Endothelial cell of umbilical vein (primary cell): ENCODE results near the gene HBEGF. TPM values are rescaled to one million over a fixed set of nuclear protein-coding genes. Genes with fewer than 3 reads are reported as not detected.
A peak's percentile ranks its signal among the peaks of the same experiment; 100 is the strongest.

Experiments
- BruUV-seq: library from RNA; stranded (reverse); fragments of 400-500 nt; replicated peaks from 2 replicates; lab custom pipeline; 2021; lab: Mats Ljungman, UMichigan
- CTCF ChIA-PET: fragments of 300-600, 350-600 bp; sonication (Branson Sonifier 250); formaldehyde crosslinking; loops from one replicate; lab custom pipeline; 2021; ENCODE audit warnings: antibody characterized with exemption, inconsistent platforms; lab: Charles Lee
- POLR2A ChIA-PET: fragments of 300-600, 350-600 bp; sonication (Branson Sonifier 250); formaldehyde crosslinking; loops from one replicate; lab custom pipeline; 2021; ENCODE audit warnings: antibody characterized with exemption, inconsistent platforms; lab: Charles Lee
- DNase-seq: peaks from one replicate; pipeline ENCODE4 v3.0.0-alpha.2; 2011; ENCODE audit warnings: low read depth, low spot score
- FAIRE-seq: peaks from 2 replicates; lab custom pipeline; 2011; peaks lifted over from hg19 to GRCh38; lab: Jason Lieb, UNC
- H2AFZ ChIP-seq: 2 replicates; pipeline ENCODE4 v1.6.0; 2012; ENCODE audit warnings: low read depth, low read length, control low read depth, inconsistent platforms
- H3K27ac ChIP-seq: 2 replicates; pipeline ENCODE4 v1.5.1; 2011; ENCODE audit warnings: low read depth, mild to moderate bottlenecking, control low read depth, low read length, moderate library complexity; ENCODE audit not compliant: insufficient read depth
- H3K27me3 ChIP-seq, 2 experiments: 2 replicates each; pipeline versions ENCODE4 v1.6.0 to v1.6.1; 2011; ENCODE audit warnings: low read length in 2 of 2, mixed read lengths in 1 of 2; ENCODE audit not compliant: control insufficient read depth in 2 of 2, insufficient read depth in 2 of 2
- H3K36me3 ChIP-seq, 2 experiments: 2 replicates in 1 of 2; 3 replicates in 1 of 2; pipeline ENCODE4 v1.5.1; 2011; ENCODE audit warnings: low read length in 2 of 2, mild to moderate bottlenecking in 1 of 2, moderate library complexity in 1 of 2; ENCODE audit not compliant: control insufficient read depth in 2 of 2, insufficient read depth in 2 of 2; ENCODE audit errors: extremely low read depth in 1 of 2
- H3K4me1 ChIP-seq: 3 replicates; pipeline ENCODE4 v1.5.1; 2011; ENCODE audit warnings: mild to moderate bottlenecking, low read length; ENCODE audit not compliant: control insufficient read depth, insufficient read depth; ENCODE audit errors: extremely low read depth
- H3K4me2 ChIP-seq: 2 replicates; pipeline ENCODE4 v1.6.1; 2011; ENCODE audit warnings: low read length, control low read depth, mixed read lengths; ENCODE audit not compliant: insufficient read depth
- H3K4me3 ChIP-seq, 3 experiments: fragments of 200-600 bp in 1 of 3; sonication (generic), shearing (Covaris generic) in 1 of 3; replicated peaks in 1 of 3; 2 replicates each; pipeline ENCODE4 v1.5.1; 2011 to 2016; ENCODE audit warnings: control low read depth in 3 of 3, low read length in 3 of 3, mild to moderate bottlenecking in 2 of 3, inconsistent platforms in 1 of 3, low read depth in 1 of 3, moderate library complexity in 1 of 3; ENCODE audit not compliant: insufficient read depth in 1 of 3
- H3K79me2 ChIP-seq: 2 replicates; pipeline ENCODE4 v1.6.0; 2012; ENCODE audit warnings: low read length, inconsistent platforms; ENCODE audit not compliant: control insufficient read depth, insufficient read depth
- H3K9ac ChIP-seq: replicated peaks from 2 replicates; pipeline ENCODE3; 2011; ENCODE audit warnings: low read length, control low read depth; ENCODE audit not compliant: insufficient read depth; ENCODE audit errors: extremely low read depth
- H3K9me1 ChIP-seq: replicated peaks from 3 replicates; pipeline ENCODE4 v1.6.0; 2011; ENCODE audit warnings: mild to moderate bottlenecking, low read length; ENCODE audit not compliant: control insufficient read depth, insufficient read depth; ENCODE audit errors: extremely low read depth
- H3K9me3 ChIP-seq: replicated peaks from 2 replicates; pipeline ENCODE4 v1.5.1; 2012; ENCODE audit warnings: low read length, inconsistent platforms; ENCODE audit not compliant: control insufficient read depth, insufficient read depth
- H4K20me1 ChIP-seq: replicated peaks from 2 replicates; pipeline ENCODE3; 2011; ENCODE audit warnings: mild to moderate bottlenecking, low read length; ENCODE audit not compliant: control insufficient read depth, insufficient read depth; ENCODE audit errors: extremely low read depth
- EZH2 ChIP-seq: IDR thresholded peaks from 2 replicates; pipeline ENCODE4 v1.6.1; 2012; ENCODE audit warnings: borderline replicate concordance, low read depth, mild to moderate bottlenecking, moderate library complexity, low read length, inconsistent platforms; ENCODE audit not compliant: severe bottlenecking
- FOS ChIP-seq: IDR thresholded peaks from 2 replicates; pipeline ENCODE4 v1.6.1; 2011; ENCODE audit warnings: mild to moderate bottlenecking, low read length, moderate library complexity, borderline replicate concordance; ENCODE audit not compliant: insufficient read depth
- GATA2 ChIP-seq: IDR thresholded peaks from 2 replicates; pipeline ENCODE4 v1.7.0; 2011; ENCODE audit warnings: low read depth, mild to moderate bottlenecking, moderate library complexity, mixed read lengths, low read length; ENCODE audit not compliant: insufficient read length, insufficient read depth
- JUN ChIP-seq: IDR thresholded peaks from 2 replicates; pipeline ENCODE4 v1.6.1; 2011; ENCODE audit warnings: borderline replicate concordance, low read depth; ENCODE audit not compliant: insufficient read length, insufficient read depth
- MYC ChIP-seq: IDR thresholded peaks from one replicate; pipeline ENCODE4 v1.6.1; 2011; ENCODE audit warnings: mild to moderate bottlenecking, low read depth, low read length
- POLR2A ChIP-seq: IDR thresholded peaks from 2 replicates; pipeline ENCODE4 v1.6.1; 2012; ENCODE audit warnings: low read depth, mild to moderate bottlenecking, control low read depth, low read length
- POLR2AphosphoS5 ChIP-seq: IDR thresholded peaks from 2 replicates; pipeline ENCODE4 v1.6.1; 2012; ENCODE audit warnings: low read depth, mild to moderate bottlenecking, control low read depth, low read length, moderate library complexity; ENCODE audit not compliant: insufficient read depth
- dilution Hi-C: fragments of 300-500 bp; cut with MboI; formaldehyde crosslinking; loops from one replicate; pipeline ENCODE4 v1.15.0; 2019; ENCODE audit warnings: low sequenced_read_pairs; ENCODE audit not compliant: extremely low pct_ligation_motif_present
- intact Hi-C: fragments of 100-400 bp; cut with micrococcal nuclease; formaldehyde crosslinking; loops from one replicate; pipeline ENCODE4 v1.10.0; 2022
- polyA plus RNA-seq, 4 experiments: library from polyadenylated mRNA; depleted of rRNA in 3 of 4; stranded (reverse) in 3 of 4; unstranded in 1 of 4; fragments of >200 nt; gene quantifications; 2 replicates each; pipeline versions ENCODE4 v1.2.1 to v1.2.3, GENCODE V29; 2011 to 2012; ENCODE audit warnings: missing spikeins in 1 of 4
- total RNA-seq: library from RNA; stranded (reverse); gene quantifications from 2 replicates; pipeline ENCODE4 v1.2.3, GENCODE V29; 2021
- TF ChIP-seq, protein P1 (sequence below): IDR thresholded peaks from 2 replicates; pipeline ENCODE4 v1.6.1; 2011; ENCODE audit not compliant: insufficient read depth, insufficient read length
- TF ChIP-seq, protein P2 (sequence below), 2 donors: IDR thresholded peaks; 1 replicate in 1 of 2; 2 replicates in 1 of 2; pipeline ENCODE4 v1.5.1; 2011; ENCODE audit warnings: low read length in 2 of 2, mild to moderate bottlenecking in 2 of 2, moderate library complexity in 2 of 2, control low read depth in 1 of 2, inconsistent platforms in 1 of 2, low read depth in 1 of 2; ENCODE audit not compliant: insufficient read depth in 1 of 2; ENCODE audit errors: extremely low read depth in 1 of 2

HBEGF gene
- total and polyA plus RNA-seq, 2 donors (not counting 3 experiments of a cell fraction or from before 2014, with no cell fraction given): 33.2 to 79.8 TPM

DNA sequence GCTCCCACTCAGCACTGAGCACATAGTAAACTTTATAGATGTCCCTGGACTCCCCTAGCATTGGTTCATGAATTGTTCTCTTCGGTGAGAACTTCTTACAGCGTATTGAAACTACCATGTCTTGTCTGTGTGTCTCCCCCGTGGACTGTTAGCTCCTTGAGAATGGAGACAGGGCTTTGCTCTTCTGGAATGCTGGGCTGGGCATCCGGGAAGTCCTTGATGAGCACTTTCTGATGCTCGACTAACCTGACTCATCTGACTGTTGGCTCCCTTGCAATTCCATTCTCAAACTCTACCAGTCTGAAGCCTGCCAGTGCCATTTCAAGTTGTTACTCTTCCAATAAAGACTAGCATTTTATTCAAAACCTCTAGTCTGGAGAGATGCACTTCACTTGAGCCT lies 28.5 kb downstream of the HBEGF start:
- Histone ChIP-seq H3K9me1 (no peaks in the 10 kb centered on the region), H3K4me3 (no peak overlapping the region), H4K20me1 (no peaks in the 10 kb centered on the region), H3K27me3 (no peaks in the 10 kb centered on the region), H3K4me1 (peaks cover 35% of the 10 kb centered on the region), H3K79me2 (no peaks in the 10 kb centered on the region), H2AFZ (peak overlapping the region; percentile 9), H3K36me3 (no peaks in the 10 kb centered on the region), H3K9ac (no peak overlapping the region), H3K9me3 (no peaks in the 10 kb centered on the region), H3K4me2 (no peak overlapping the region), H3K27ac (no peak overlapping the region)
- CTCF ChIA-PET: interaction anchor here (0.9 to 1.3 kb wide), 6 partner anchors 10 to 73 kb away, joined by 3 to 5 read pairs (median 4); partner anchors contain the start of gene HBEGF
- dilution Hi-C loops (no loop called here), intact Hi-C loops (no loop called here)
- no peak for DNase-seq
- BruUV-seq: no TSS peak
- POLR2A ChIA-PET: no interaction called here
- no peak for TF ChIP-seq EZH2
- TF ChIP-seq, protein P1, sequence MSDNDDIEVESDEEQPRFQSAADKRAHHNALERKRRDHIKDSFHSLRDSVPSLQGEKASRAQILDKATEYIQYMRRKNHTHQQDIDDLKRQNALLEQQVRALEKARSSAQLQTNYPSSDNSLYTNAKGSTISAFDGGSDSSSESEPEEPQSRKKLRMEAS: no peak
- no peak for TF ChIP-seq GATA2
- no peak for TF ChIP-seq FOS
- no peak for TF ChIP-seq POLR2A
- TF ChIP-seq, protein P2, sequence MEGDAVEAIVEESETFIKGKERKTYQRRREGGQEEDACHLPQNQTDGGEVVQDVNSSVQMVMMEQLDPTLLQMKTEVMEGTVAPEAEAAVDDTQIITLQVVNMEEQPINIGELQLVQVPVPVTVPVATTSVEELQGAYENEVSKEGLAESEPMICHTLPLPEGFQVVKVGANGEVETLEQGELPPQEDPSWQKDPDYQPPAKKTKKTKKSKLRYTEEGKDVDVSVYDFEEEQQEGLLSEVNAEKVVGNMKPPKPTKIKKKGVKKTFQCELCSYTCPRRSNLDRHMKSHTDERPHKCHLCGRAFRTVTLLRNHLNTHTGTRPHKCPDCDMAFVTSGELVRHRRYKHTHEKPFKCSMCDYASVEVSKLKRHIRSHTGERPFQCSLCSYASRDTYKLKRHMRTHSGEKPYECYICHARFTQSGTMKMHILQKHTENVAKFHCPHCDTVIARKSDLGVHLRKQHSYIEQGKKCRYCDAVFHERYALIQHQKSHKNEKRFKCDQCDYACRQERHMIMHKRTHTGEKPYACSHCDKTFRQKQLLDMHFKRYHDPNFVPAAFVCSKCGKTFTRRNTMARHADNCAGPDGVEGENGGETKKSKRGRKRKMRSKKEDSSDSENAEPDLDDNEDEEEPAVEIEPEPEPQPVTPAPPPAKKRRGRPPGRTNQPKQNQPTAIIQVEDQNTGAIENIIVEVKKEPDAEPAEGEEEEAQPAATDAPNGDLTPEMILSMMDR (IDR thresholded peaks at IDR 0.05; ENCODE audit: extremely low read depth in 1 of 2, insufficient read depth in 1 of 2, low read depth in 1 of 2, low read length in 2 of 2): no peak
- no peak for TF ChIP-seq MYC
- no peak for TF ChIP-seq POLR2AphosphoS5
- no peak for TF ChIP-seq JUN
- no peak for FAIRE-seq
